Calu3 (cell line): ENCODE measurements around the gene RESP18. TPM values are rescaled to one million over a fixed set of nuclear protein-coding genes. Genes with fewer than 3 reads are reported as not detected.

ENCODE experiments used
- BruUV-seq: library from RNA; stranded (reverse); fragments of 400-500 nt; replicated peaks from 2 replicates; lab custom pipeline; 2021; lab: Mats Ljungman, UMichigan
- CTCF ChIA-PET: fragments of 300-600 bp; sonication (Branson Sonifier 250); formaldehyde crosslinking; loops from one replicate; lab custom pipeline; 2022; ENCODE audit warnings: antibody characterized with exemption; lab: Charles Lee
- DNase-seq: peaks from one replicate; pipeline ENCODE4 v3.0.0; 2022
- H3K27ac Mint-ChIP-seq: one replicate; pipeline ENCODE4 v1.8.0; 2022; ENCODE audit warnings: mixed read lengths; ENCODE audit not compliant: unreplicated experiment
- H3K27me3 Mint-ChIP-seq: one replicate; pipeline ENCODE4 v1.8.0; 2022; ENCODE audit warnings: mixed read lengths; ENCODE audit not compliant: unreplicated experiment
- H3K36me3 Mint-ChIP-seq: one replicate; pipeline ENCODE4 v1.8.0; 2022; ENCODE audit warnings: mild to moderate bottlenecking, moderate library complexity, mixed read lengths; ENCODE audit not compliant: insufficient read depth, unreplicated experiment
- H3K4me1 Mint-ChIP-seq: one replicate; pipeline ENCODE4 v1.8.0; 2022; ENCODE audit warnings: mild to moderate bottlenecking, low read depth, mixed read lengths; ENCODE audit not compliant: unreplicated experiment
- H3K4me3 Mint-ChIP-seq: one replicate; pipeline ENCODE4 v1.8.0; 2022; ENCODE audit warnings: mild to moderate bottlenecking, low read depth, moderate library complexity, mixed read lengths; ENCODE audit not compliant: unreplicated experiment
- H3K9me3 Mint-ChIP-seq: one replicate; pipeline ENCODE4 v1.8.0; 2022; ENCODE audit warnings: low read depth, mixed read lengths; ENCODE audit not compliant: unreplicated experiment
- intact Hi-C: fragments of 100-400 bp; cut with micrococcal nuclease; formaldehyde crosslinking; loops from one replicate; pipeline ENCODE4 v1.10.0; 2022; ENCODE audit not compliant: unreplicated experiment
- total RNA-seq: library from RNA; stranded (reverse); gene quantifications from 2 replicates; pipeline ENCODE4 v1.2.3, GENCODE V29; 2022
- TF ChIP-seq, protein P1 (sequence below): fragments of 200-600 bp; IDR thresholded peaks from one replicate; pipeline ENCODE4 v1.8.0; 2022; ENCODE audit warnings: antibody characterized with exemption; ENCODE audit not compliant: unreplicated experiment

The RESP18 gene
- total RNA-seq, 1 experiment from 2014 or later = not detected

DNA sequence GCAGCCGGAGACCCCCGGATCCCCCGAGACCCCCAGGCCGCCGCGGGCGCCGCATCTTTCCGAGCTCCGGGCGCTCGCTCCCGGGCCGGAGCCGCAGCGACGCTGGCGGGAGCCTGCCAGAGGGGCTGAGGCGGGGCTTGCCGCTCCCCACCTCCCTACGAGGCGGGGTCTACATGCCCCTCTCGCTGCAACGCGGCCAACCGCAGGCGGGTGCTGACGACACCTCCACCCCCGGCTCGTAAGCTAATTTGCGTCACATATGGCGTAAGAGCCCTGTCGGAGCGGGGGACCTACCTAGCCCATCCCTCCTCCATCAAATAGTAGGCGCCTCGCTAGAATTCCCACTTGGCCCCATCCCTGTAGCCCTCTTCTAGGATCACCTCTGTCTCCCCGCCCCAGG lies 23.3 kb downstream of the RESP18 start, which contains the start of gene PTPRN:
Gene PTPRN (minus strand): TSS at position 124 of the 400 bp plus-strand sequence. CDS start 69 bp downstream, at position 55.
- Mint-ChIP-seq H3K4me1 (no peaks in the 10 kb centered on the region), H3K27me3 (peaks cover 71% of the 10 kb centered on the region), H3K27ac (no peak within 1 kb of the TSS), H3K9me3 (no peaks in the 10 kb centered on the region), H3K36me3 (no peaks in the 10 kb centered on the region), H3K4me3 (no peak within 1 kb of the TSS)
- intact Hi-C loops = no loop called here
- BruUV-seq = no TSS peak
- CTCF ChIA-PET = no interaction called here
- DNase-seq = no peak
- TF ChIP-seq, protein P1, sequence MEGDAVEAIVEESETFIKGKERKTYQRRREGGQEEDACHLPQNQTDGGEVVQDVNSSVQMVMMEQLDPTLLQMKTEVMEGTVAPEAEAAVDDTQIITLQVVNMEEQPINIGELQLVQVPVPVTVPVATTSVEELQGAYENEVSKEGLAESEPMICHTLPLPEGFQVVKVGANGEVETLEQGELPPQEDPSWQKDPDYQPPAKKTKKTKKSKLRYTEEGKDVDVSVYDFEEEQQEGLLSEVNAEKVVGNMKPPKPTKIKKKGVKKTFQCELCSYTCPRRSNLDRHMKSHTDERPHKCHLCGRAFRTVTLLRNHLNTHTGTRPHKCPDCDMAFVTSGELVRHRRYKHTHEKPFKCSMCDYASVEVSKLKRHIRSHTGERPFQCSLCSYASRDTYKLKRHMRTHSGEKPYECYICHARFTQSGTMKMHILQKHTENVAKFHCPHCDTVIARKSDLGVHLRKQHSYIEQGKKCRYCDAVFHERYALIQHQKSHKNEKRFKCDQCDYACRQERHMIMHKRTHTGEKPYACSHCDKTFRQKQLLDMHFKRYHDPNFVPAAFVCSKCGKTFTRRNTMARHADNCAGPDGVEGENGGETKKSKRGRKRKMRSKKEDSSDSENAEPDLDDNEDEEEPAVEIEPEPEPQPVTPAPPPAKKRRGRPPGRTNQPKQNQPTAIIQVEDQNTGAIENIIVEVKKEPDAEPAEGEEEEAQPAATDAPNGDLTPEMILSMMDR = no peak

DNA sequence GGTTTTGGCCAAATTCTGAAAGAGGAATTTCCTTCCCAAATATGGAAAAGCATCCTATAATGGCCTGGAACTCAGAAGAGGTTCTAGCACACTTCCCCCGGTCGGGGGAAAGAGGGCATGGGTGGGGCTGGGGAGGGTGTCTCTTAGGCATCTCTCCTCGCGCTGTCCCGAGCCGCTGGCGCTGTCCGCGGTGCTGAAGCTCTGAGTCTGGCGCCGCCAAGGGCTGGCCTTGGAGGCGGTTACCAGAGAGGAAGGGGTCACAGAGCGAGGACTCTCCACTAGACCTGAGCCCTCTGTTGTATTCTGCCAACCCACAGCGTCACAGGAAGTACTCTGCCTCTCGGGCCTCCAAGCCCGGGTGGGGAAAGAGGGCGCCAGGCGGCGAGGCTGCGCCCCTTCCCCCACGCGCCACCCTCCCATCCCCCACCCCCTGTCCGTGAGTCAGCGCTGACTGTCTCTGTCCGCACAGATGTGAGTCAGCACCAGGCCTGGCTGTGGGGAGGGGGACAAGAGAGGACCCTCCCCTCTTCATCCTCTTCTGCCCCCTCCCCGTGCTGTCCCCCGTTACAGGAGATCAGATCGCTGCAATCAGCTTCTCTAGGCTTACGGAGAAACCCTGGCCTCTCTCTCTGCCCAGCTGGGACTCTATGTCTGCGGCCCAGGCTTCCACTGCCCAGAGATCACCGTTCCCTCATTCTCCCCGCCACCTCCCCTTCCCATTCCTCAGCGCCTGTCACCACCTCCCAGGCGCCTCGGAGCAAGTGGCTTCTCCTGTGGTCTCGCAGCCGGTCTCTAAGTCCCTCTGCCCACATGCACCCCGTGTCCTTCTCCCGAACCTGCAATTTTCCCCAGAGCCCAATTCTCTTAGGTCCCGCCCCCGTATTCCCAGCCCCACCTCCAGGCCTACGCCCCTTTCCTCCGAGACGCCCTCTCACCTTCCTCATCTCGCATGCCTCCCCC lies 24.1 kb downstream of the RESP18 start:
- TF ChIP-seq, protein P1 = no peak
- no peak overlapping the region for H3K27ac Mint-ChIP-seq
- peak; percentile 69 for DNase-seq
- H3K4me1 Mint-ChIP-seq = no peaks in the 10 kb centered on the region
- H3K27me3 Mint-ChIP-seq = peaks cover 75% of the 10 kb centered on the region
- CTCF ChIA-PET = interaction anchor here (0.6 kb wide), 1 partner anchor 37 kb away, joined by 8 read pairs; no protein-coding TSS in a partner anchor
- no peaks in the 10 kb centered on the region for H3K9me3 Mint-ChIP-seq
- H3K36me3 Mint-ChIP-seq = no peaks in the 10 kb centered on the region
- BruUV-seq = no TSS peak
- intact Hi-C loops = no loop called here
- H3K4me3 Mint-ChIP-seq = no peak overlapping the region

DNA sequence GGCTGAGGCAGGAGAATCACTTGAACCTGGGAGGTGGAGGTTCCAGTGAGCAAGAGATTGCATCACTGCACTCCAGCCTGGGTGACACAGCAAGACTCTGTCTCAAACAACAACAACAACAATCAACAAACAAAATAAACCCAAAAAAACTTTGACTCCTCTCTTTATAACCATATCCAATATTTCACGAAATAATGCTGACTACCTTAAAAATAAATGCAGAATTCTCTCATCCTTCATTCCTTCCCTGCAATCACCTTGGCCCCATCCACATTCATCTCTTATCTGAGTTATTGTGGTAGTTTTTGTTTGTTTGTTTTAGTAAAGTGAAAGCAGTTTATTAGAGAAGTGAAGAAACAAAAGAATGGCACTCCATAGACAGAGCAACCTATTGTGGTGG lies 26.5 kb downstream of the RESP18 start:
- H3K4me3 Mint-ChIP-seq = no peak overlapping the region
- peaks cover 88% of the 10 kb centered on the region for H3K27me3 Mint-ChIP-seq
- no peak for DNase-seq
- no peaks in the 10 kb centered on the region for H3K9me3 Mint-ChIP-seq
- no TSS peak for BruUV-seq
- no peak overlapping the region for H3K27ac Mint-ChIP-seq
- H3K4me1 Mint-ChIP-seq = no peaks in the 10 kb centered on the region
- CTCF ChIA-PET = no interaction called here
- intact Hi-C loops = no loop called here
- no peaks in the 10 kb centered on the region for H3K36me3 Mint-ChIP-seq
- TF ChIP-seq, protein P1 = no peak

DNA sequence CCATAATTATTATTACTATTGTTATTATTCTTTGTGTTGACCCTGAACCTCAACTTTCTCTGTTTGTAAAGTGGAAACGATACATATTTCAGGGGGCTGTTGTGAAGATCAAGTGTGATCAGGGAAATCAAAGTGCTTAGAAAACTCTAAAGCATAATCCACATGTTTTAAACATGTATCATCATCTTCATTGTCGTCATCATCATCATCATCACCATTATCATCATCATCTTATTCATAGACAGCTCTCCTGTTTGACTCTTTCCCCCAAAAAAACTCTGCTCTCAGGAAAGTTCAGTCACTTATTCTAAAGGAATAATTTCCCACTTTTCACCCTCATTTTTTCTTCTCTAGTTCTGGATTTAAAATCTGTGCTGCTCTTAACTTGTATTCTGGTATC lies 28.3 kb downstream of the RESP18 start:
- intact Hi-C loops = no loop called here
- DNase-seq = no peak
- BruUV-seq = no TSS peak
- H3K27ac Mint-ChIP-seq = no peak overlapping the region
- peaks cover 90% of the 10 kb centered on the region for H3K27me3 Mint-ChIP-seq
- no peaks in the 10 kb centered on the region for H3K4me1 Mint-ChIP-seq
- CTCF ChIA-PET = no interaction called here
- H3K36me3 Mint-ChIP-seq = no peaks in the 10 kb centered on the region
- TF ChIP-seq, protein P1 = no peak
- no peak overlapping the region for H3K4me3 Mint-ChIP-seq
- H3K9me3 Mint-ChIP-seq = no peaks in the 10 kb centered on the region
